Measurements from ENCODE around the gene CCDC149. TPM values are rescaled to one million over a fixed set of nuclear protein-coding genes. Genes with fewer than 3 reads are reported as not detected.

CCDC149 gene
- polyA plus RNA-seq, 1 experiment = 10.2 TPM

DNA sequence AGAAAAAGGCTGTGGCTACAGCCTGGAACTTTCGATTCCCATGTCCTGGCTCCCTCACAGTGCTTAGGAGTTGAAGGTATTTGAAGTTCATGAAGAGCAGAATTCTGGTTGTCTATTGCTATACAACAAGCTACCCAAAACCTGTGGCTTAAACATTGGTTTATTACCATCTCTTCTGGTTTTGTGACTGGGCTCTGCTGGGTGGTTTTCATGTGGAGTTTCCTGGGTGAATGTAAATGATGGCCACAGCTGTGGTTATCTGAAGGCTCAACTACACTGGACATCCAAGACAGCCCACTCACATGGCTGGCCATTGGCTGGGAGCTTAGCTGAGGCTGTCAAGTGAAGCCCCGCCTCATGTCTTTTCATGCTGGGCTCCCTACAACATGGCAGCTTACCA, 7.2 kb upstream of the CCDC149 start:
- no peaks in the 10 kb centered on the region for H3K36me3 ChIP-seq (ENCODE audit: control insufficient read depth, insufficient read depth, low read length)
- H3K4me3 ChIP-seq (ENCODE audit: low read depth, low read length) = no peak overlapping the region
- DNase-seq (ENCODE audit: low read depth) = no peak
- POLR2A ChIA-PET = no interaction called here
- CTCF ChIA-PET = interaction anchor here (0.6 to 1.4 kb wide), 2 partner anchors 60 to 216 kb away, joined by 3 to 4 read pairs; no protein-coding TSS in a partner anchor
- TF ChIP-seq, protein P1, sequence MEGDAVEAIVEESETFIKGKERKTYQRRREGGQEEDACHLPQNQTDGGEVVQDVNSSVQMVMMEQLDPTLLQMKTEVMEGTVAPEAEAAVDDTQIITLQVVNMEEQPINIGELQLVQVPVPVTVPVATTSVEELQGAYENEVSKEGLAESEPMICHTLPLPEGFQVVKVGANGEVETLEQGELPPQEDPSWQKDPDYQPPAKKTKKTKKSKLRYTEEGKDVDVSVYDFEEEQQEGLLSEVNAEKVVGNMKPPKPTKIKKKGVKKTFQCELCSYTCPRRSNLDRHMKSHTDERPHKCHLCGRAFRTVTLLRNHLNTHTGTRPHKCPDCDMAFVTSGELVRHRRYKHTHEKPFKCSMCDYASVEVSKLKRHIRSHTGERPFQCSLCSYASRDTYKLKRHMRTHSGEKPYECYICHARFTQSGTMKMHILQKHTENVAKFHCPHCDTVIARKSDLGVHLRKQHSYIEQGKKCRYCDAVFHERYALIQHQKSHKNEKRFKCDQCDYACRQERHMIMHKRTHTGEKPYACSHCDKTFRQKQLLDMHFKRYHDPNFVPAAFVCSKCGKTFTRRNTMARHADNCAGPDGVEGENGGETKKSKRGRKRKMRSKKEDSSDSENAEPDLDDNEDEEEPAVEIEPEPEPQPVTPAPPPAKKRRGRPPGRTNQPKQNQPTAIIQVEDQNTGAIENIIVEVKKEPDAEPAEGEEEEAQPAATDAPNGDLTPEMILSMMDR (IDR thresholded peaks at IDR 0.05; ENCODE audit: insufficient read depth, low read depth, low read length) = no peak
- no peaks in the 10 kb centered on the region for H3K27me3 ChIP-seq (ENCODE audit: control insufficient read depth, insufficient read depth, low read length)

DNA sequence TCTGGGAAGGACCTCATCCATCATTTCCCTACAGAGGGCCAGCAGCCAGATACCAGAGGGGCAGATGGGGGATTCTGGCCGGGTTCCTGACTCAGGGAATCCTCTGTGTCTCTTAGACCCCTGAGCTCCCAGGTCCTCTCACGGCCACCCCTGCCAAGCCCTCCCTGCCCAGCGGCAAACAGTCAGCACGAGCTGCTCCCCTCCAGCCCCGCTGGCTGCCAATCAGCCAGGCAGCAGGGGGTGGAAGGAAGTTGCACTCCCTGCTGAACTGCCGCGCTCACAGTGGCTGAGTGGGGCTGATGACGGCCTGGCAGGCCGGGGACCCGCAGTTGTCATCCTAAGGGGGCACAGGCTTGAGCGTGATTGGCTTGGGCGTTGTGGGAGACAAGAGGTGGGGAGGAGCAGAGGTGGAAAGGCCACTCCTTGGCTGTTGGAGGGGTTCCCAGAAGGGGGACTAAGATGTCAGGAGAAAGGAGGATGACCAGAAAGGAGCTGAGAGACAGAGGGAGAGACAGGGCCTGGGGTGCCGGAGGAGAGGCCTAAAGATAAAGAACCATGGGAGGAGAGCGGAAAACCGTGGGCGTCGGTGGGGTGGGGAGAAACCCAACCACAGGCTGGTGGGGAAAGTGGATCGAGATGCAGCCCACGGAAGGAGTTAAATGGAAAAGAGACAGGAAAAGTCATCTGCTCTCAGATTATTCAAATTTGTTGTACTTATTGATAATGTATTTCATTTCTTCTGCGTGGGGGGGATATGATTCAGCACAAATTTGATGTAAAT, 4.4 kb upstream of the CCDC149 start:
- CTCF ChIA-PET = no interaction called here
- POLR2A ChIA-PET = no interaction called here
- H3K27me3 ChIP-seq (ENCODE audit: control insufficient read depth, insufficient read depth, low read length) = no peaks in the 10 kb centered on the region
- TF ChIP-seq, protein P1 (IDR thresholded peaks at IDR 0.05; ENCODE audit: insufficient read depth, low read depth, low read length) = no peak
- H3K36me3 ChIP-seq (ENCODE audit: control insufficient read depth, insufficient read depth, low read length) = no peaks in the 10 kb centered on the region
- no peak for DNase-seq (ENCODE audit: low read depth)
- H3K4me3 ChIP-seq (ENCODE audit: low read depth, low read length) = no peak overlapping the region

DNA sequence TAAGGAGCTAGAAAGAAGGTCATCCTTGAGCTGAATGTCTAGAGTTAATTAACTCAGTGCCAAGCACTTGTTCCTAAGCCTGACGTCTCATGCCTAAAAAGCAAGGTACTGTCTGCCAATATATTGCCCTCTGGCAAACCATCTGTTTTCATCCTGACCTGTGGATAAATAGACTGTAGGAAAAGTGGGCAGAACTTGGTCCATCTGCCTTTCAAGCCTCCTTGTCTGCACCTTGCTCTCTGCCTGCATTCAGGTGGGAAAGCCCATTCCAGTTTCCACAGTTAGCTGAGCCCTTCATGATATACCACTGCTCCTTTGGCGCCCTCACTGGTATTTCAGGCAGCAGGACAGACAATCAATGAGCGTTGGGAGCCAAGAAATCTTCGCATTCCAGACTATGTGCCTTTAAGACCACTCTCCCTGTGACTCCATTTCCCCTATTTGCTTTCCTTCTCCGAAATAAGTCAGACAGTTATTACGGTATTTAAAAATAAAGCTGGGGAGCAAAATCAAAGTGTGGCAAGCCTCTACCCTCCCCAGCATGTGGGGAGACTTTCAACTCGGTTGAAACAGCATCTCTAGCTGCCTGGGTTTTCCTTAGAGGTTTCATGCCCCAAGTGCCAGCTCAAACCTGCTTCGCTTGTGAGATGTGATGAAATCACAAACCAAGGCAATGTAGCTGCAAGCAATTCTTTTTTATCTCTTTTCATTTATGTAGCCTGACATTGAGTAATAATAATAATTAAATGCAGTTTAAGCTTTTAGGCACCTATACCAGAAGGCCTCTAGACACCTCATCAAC, 2.5 kb upstream of the CCDC149 start:
- CTCF ChIA-PET = interaction anchor here (1.0 to 1.8 kb wide), 2 partner anchors 9 to 29 kb away, joined by 3 to 10 read pairs; no protein-coding TSS in a partner anchor
- no peak for DNase-seq (ENCODE audit: low read depth)
- TF ChIP-seq, protein P1 (IDR thresholded peaks at IDR 0.05; ENCODE audit: insufficient read depth, low read depth, low read length) = peak; percentile 9; the same call in 1 of the 2 replicates

DNA sequence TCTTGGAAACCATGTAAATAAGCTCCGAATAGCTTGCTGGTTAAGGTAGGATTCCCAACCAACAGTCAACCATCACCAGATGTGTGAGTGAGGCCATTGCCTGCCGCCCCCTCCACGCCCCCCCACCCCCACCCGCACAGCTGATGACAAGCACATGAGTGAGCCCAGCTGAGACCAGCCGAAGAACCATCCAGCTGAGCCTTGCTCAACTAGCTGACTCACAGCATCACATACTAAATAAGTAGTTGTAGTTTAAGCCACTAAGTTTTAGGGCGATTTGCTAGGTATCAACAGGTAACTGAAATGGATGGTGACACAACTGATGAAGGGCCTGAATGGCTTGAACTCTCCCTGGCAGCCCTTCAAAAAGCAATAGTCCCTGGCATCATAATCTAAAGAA, 1.6 kb upstream of the CCDC149 start:
- H3K27me3 ChIP-seq (ENCODE audit: control insufficient read depth, insufficient read depth, low read length) = no peaks in the 10 kb centered on the region
- POLR2A ChIA-PET = no interaction called here
- CTCF ChIA-PET = interaction anchor here (1.8 kb wide), 1 partner anchor 10 kb away, joined by 10 read pairs; no protein-coding TSS in a partner anchor
- no peaks in the 10 kb centered on the region for H3K36me3 ChIP-seq (ENCODE audit: control insufficient read depth, insufficient read depth, low read length)
- DNase-seq (ENCODE audit: low read depth) = no peak
- H3K4me3 ChIP-seq (ENCODE audit: low read depth, low read length) = no peak overlapping the region
- TF ChIP-seq, protein P1 (IDR thresholded peaks at IDR 0.05; ENCODE audit: insufficient read depth, low read depth, low read length) = no peak

More for the DNA sequence above, 2.5 kb upstream of the CCDC149 start:
- Histone ChIP-seq H3K27me3 (ENCODE audit: control insufficient read depth, insufficient read depth, low read length) (no peaks in the 10 kb centered on the region), H3K36me3 (ENCODE audit: control insufficient read depth, insufficient read depth, low read length) (no peaks in the 10 kb centered on the region), H3K4me3 (ENCODE audit: low read depth, low read length) (no peak overlapping the region)
- POLR2A ChIA-PET = interaction anchor here (0.6 kb wide), 1 partner anchor 58 kb away, joined by 4 read pairs; no protein-coding TSS in a partner anchor

DNA sequence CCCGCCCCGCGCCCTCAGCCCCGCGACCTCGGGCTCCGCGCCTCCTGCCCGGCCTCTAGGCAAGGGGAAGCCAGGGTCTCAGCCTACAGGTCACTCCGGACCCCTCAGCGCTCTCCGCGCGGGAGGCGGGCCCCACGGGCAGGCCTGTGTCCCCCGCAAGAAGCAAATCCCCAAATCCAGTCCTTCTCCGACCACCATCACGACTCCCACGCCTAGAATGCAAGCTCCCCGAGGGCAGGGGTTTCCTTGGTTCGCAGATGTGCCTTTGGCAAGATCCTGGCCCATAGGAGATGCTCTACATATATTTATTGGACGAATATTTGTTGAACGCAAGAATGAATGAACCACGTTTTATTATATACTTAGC, 260 bp upstream of the CCDC149 start:
- Histone ChIP-seq H3K27me3 (ENCODE audit: control insufficient read depth, insufficient read depth, low read length) (no peaks in the 10 kb centered on the region), H3K36me3 (ENCODE audit: control insufficient read depth, insufficient read depth, low read length) (peaks cover 6% of the 10 kb centered on the region; the same call in 1 of the 2 replicates), H3K4me3 (ENCODE audit: low read depth, low read length) (peak overlapping the region; percentile 62)
- TF ChIP-seq, protein P1 (IDR thresholded peaks at IDR 0.05; ENCODE audit: insufficient read depth, low read depth, low read length) = no peak
- ChIA-PET CTCF (interaction anchor here (0.6 kb wide), 1 partner anchor 285 kb away, joined by 3 read pairs; no protein-coding TSS in a partner anchor), POLR2A (interaction anchor here (0.6 kb wide), 1 partner anchor 21 kb away, joined by 3 read pairs; no protein-coding TSS in a partner anchor)
- no peak for DNase-seq (ENCODE audit: low read depth)
